PC-3 (cell line): ENCODE results near the gene ABL1. TPM values are rescaled to one million over a fixed set of nuclear protein-coding genes. Genes with fewer than 3 reads are reported as not detected.

Source experiments
- ATAC-seq: fragments of 200-7000 bp; cut with Tn5 transposase; 2 replicates; pipeline ENCODE4 v1.9.1; 2020; ENCODE audit warnings: mild to moderate bottlenecking, moderate library complexity
- BruUV-seq: library from RNA; stranded (reverse); fragments of 400-500 nt; replicated peaks from 2 replicates; lab custom pipeline; 2021; lab: Mats Ljungman, UMichigan
- CTCF ChIA-PET: fragments of 300-600 bp; sonication (Branson Sonifier 250); formaldehyde crosslinking; loops from one replicate; lab custom pipeline; 2022; ENCODE audit warnings: antibody characterized with exemption; lab: Charles Lee
- POLR2A ChIA-PET: fragments of 300-600 bp; sonication (Branson Sonifier 250); formaldehyde crosslinking; loops from one replicate; lab custom pipeline; 2022; ENCODE audit warnings: antibody characterized with exemption; ENCODE audit not compliant: unreplicated experiment; lab: Charles Lee
- DNase-seq: peaks from one replicate; pipeline ENCODE4 v3.0.0-alpha.2; 2015
- H2AFZ ChIP-seq: fragments of 300-600 bp; sonication (generic); 2 replicates; pipeline ENCODE4 v1.6.0; 2016; ENCODE audit warnings: antibody characterized with exemption, low read length
- H3F3A ChIP-seq: fragments of 300-600 bp; sonication (generic); one replicate; pipeline ENCODE4 v1.6.0; 2017; ENCODE audit warnings: antibody characterized with exemption, low read length, control low read depth, mild to moderate bottlenecking; ENCODE audit not compliant: unreplicated experiment
- H3K27ac ChIP-seq: fragments of 300-600 bp; sonication (generic); 2 replicates; pipeline ENCODE4 v1.5.1; 2016; ENCODE audit warnings: mild to moderate bottlenecking, low read length
- H3K27me3 ChIP-seq: fragments of 300-600 bp; sonication (generic); 2 replicates; pipeline ENCODE4 v1.6.1; 2016; ENCODE audit warnings: low read length, mixed read lengths
- H3K36me3 ChIP-seq: fragments of 300-600 bp; sonication (generic); 2 replicates; pipeline ENCODE4 v1.6.1; 2016; ENCODE audit warnings: low read depth, mixed run types, low read length, mixed read lengths
- H3K4me1 ChIP-seq: fragments of 300-600 bp; sonication (generic); 2 replicates; pipeline ENCODE4 v1.5.1; 2016; ENCODE audit warnings: low read length; ENCODE audit not compliant: insufficient read depth
- H3K4me2 ChIP-seq: fragments of 300-600 bp; sonication (generic); 2 replicates; pipeline ENCODE4 v1.6.0; 2016; ENCODE audit warnings: low read length
- H3K4me3 ChIP-seq: fragments of 300-600 bp; sonication (generic); 2 replicates; pipeline ENCODE4 v1.5.1; 2016; ENCODE audit warnings: mild to moderate bottlenecking, low read length, mixed read lengths
- H3K79me2 ChIP-seq: fragments of 300-600 bp; sonication (generic); 2 replicates; pipeline ENCODE4 v1.6.1; 2017; ENCODE audit warnings: low read length, mixed read lengths
- H3K9ac ChIP-seq: fragments of 300-600 bp; sonication (generic); 2 replicates; pipeline ENCODE4 v1.6.0; 2016; ENCODE audit warnings: mild to moderate bottlenecking, low read length
- H3K9me2 ChIP-seq: fragments of 300-600 bp; sonication (generic); replicated peaks from 2 replicates; pipeline ENCODE4 v1.6.1; 2016; ENCODE audit warnings: mixed run types, low read length, mixed read lengths
- H3K9me3 ChIP-seq: fragments of 300-600 bp; sonication (generic); 2 replicates; pipeline ENCODE4 v1.6.1; 2016; ENCODE audit warnings: low read length, mixed read lengths
- H4K20me1 ChIP-seq: fragments of 300-600 bp; sonication (generic); 2 replicates; pipeline ENCODE4 v1.6.1; 2016; ENCODE audit warnings: low read length, mixed read lengths
- CTCF ChIP-seq: fragments of 300-600 bp; sonication (generic); conservative IDR thresholded peaks from 2 replicates; pipeline ENCODE4 v1.5.1; 2017; ENCODE audit warnings: antibody characterized with exemption, low read depth, mild to moderate bottlenecking, low read length
- EZH2 ChIP-seq: fragments of 300-600 bp; sonication (generic); IDR thresholded peaks from one replicate; pipeline ENCODE4 v1.6.1; 2017; ENCODE audit warnings: antibody characterized with exemption, mild to moderate bottlenecking, low read length; ENCODE audit not compliant: unreplicated experiment
- EZH2phosphoT487 ChIP-seq: fragments of 300-600 bp; sonication (generic); IDR thresholded peaks from 2 replicates; pipeline ENCODE4 v1.6.1; 2018; ENCODE audit warnings: mild to moderate bottlenecking, antibody characterized with exemption, low read length, borderline replicate concordance
- intact Hi-C: fragments of 100-400 bp; cut with micrococcal nuclease; formaldehyde crosslinking; loops from 2 replicates; pipeline ENCODE4 v1.9.0; 2023
- total RNA-seq: library from RNA; depleted of rRNA; stranded (reverse); fragments of >200 nt; gene quantifications from 2 replicates; pipeline ENCODE4 v1.2.3, GENCODE V29; 2014

The ABL1 gene
- total RNA-seq, 1 experiment from 2014 or later = 22.8 TPM

DNA sequence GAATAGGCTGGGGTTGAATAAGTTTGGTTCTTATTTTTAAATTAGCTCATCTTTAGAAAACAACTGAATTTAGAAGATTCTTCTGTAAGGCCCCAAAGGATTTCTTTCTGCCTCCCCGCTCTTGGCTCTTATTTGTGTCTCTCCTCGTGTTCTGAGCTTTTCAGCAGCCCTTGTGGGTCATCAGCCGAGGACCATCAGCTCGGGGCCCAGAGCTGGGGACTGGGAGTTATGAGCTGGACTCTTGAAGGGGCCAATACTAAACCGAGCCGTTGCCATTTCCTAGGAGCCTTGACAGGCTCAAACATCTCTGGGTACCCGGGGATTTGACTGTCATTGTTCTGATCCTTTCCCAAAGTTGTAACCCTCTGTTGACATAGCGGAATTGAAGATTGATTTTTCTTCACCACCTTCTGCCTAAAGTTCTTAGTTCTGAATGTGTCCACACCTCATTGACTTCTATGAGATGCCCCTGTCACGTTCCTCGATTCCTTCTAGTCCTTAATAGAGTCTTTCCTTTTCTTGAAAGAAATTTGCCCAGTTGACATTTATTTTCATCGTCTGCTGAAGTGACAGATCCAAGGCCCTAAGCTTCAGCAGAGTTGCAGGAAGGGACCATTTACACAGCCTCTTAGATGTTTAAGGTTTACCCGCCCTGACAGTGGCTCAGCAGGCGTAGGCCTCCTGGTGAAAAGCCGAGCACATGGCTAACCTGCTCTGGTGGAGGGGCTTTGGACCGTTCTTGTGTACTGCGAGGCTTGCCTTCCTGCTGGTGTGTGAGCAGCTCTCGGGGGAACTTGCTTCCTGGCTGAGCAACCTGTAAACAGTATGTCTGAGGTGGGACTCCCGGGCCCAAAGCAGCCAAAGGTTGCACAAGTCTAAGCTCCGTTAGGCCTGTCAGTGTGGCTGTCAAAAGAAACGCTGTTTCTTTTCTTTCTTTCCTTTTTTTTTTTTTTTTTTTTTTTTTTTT, 24.0 kb downstream of the ABL1 start:
- Histone ChIP-seq H3K4me1 (no peaks in the 10 kb centered on the region; the same call in 1 of the 2 replicates), H3K4me2 (no peak overlapping the region), H3K9ac (no peak overlapping the region), H3K79me2 (no peaks in the 10 kb centered on the region), H3K4me3 (no peak overlapping the region), H3K27me3 (no peaks in the 10 kb centered on the region), H2AFZ (no peak overlapping the region), H3K36me3 (peaks cover 6% of the 10 kb centered on the region), H3K9me2 (no peaks in the 10 kb centered on the region), H3F3A (no peaks in the 10 kb centered on the region), H3K27ac (no peak overlapping the region), H3K9me3 (no peaks in the 10 kb centered on the region), H4K20me1 (no peaks in the 10 kb centered on the region)
- POLR2A ChIA-PET = interaction anchor here (0.6 kb wide), 1 partner anchor 36 kb away, joined by 4 read pairs; no protein-coding TSS in a partner anchor
- intact Hi-C loops = no loop called here
- ATAC-seq (no peak), DNase-seq (no peak)
- TF ChIP-seq EZH2phosphoT487 (no peak), CTCF (no peak)
- BruUV-seq = no TSS peak
- CTCF ChIA-PET = interaction anchor here (0.6 kb wide), 1 partner anchor 47 kb away, joined by 3 read pairs; no protein-coding TSS in a partner anchor

DNA sequence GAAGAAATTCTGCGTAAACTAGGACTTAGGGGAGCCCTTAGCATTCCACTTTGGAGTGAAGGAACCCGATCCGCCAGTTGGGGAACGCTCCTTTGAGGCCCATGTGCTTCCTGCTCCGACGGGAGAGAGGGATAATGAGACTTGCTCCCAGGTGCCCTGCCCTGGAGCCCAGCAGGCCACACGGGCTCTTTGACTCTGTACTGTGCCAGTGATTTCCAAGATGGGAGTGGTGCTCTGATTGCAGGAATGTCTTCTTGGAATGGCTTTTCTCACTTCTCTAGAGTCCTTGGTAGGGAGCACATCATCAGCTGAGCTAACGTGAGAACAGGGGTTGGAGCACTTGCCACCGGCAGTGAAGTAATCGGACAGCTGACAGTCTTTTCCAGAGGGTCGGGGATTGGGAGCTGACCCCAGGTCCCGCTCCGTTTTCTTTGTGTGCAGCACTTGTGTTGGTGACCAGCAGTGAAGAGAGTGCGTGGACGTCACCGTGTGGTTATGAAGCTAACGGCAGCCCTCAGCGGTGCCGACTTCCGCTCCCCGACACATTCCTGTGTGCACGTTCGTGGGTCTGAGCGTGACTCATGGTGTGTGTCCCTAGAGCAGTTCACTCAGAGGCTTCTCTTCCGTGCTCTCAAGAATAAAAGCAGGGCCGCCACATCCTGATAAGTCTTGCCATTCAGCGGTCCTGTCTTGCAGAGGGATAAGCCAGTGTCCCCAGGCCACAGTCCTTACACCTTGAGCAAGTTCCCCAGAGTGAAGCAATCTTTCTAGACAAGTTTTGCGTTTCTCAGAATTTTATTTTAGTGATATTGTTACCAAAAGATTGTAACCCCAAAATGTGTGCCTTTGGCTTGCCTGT, 25.6 kb downstream of the ABL1 start:
- no peak for TF ChIP-seq EZH2phosphoT487
- no peak for TF ChIP-seq EZH2
- no peak for TF ChIP-seq CTCF
- Histone ChIP-seq H3K79me2 (no peaks in the 10 kb centered on the region), H3K4me1 (no peaks in the 10 kb centered on the region; the same call in 1 of the 2 replicates), H3K9me2 (no peaks in the 10 kb centered on the region), H3K27ac (no peak overlapping the region), H3F3A (no peaks in the 10 kb centered on the region), H3K9me3 (no peaks in the 10 kb centered on the region), H4K20me1 (no peaks in the 10 kb centered on the region), H3K4me3 (no peak overlapping the region), H3K4me2 (no peak overlapping the region), H3K36me3 (no peaks in the 10 kb centered on the region; the same call in 1 of the 2 replicates), H3K9ac (no peak overlapping the region), H2AFZ (no peak overlapping the region), H3K27me3 (no peaks in the 10 kb centered on the region)
- intact Hi-C loops = no loop called here
- no peak for ATAC-seq
- BruUV-seq = no TSS peak
- POLR2A ChIA-PET = no interaction called here
- CTCF ChIA-PET = no interaction called here
- no peak for DNase-seq
